ENCODE measurements around the gene PAGR1. TPM values are rescaled to one million over a fixed set of nuclear protein-coding genes. Genes with fewer than 3 reads are reported as not detected.

The PAGR1 gene
- total RNA-seq, 1 donor from 2014 or later, result 47.2 TPM

DNA sequence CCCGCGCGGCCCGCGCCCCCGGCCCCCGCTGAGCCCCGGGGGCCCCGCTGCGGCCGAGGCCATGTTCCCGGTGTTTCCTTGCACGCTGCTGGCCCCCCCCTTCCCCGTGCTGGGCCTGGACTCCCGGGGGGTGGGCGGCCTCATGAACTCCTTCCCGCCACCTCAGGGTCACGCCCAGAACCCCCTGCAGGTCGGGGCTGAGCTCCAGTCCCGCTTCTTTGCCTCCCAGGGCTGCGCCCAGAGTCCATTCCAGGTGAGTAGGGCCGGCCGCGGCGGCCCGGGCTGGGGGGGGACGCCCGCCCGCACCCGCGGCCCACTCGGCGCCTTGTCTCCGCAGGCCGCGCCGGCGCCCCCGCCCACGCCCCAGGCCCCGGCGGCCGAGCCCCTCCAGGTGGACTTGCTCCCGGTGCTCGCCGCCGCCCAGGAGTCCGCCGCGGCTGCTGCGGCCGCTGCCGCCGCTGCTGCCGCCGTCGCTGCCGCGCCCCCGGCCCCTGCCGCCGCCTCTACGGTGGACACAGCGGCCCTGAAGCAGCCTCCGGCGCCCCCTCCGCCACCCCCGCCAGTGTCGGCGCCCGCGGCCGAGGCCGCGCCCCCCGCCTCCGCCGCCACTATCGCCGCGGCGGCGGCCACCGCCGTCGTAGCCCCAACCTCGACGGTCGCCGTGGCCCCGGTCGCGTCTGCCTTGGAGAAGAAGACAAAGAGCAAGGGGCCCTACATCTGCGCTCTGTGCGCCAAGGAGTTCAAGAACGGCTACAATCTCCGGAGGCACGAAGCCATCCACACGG is 9.1 kb upstream of the PAGR1 start:
- peak overlapping the region; percentile 87 for H3K4me3 Mint-ChIP-seq
- H3K36me3 ChIP-seq, result no peaks in the 10 kb centered on the region
- peaks cover 38% of the 10 kb centered on the region for H3K4me1 ChIP-seq
- peaks cover 12% of the 10 kb centered on the region for H3K27me3 Mint-ChIP-seq (ENCODE audit: insufficient read depth, low read depth)
- peak; percentile 82 for DNase-seq (ENCODE audit: low spot score)
- H3F3A ChIP-seq (ENCODE audit: low read depth), result peaks cover 83% of the 10 kb centered on the region
- H3K4me3 ChIP-seq, result peak overlapping the region; percentile 78
- H4K20me1 ChIP-seq (ENCODE audit: low read depth), result peaks cover 37% of the 10 kb centered on the region
- H3K79me2 ChIP-seq (ENCODE audit: low read depth), result peaks cover 42% of the 10 kb centered on the region
- no peak overlapping the region for H3K27ac Mint-ChIP-seq
- peaks cover 53% of the 10 kb centered on the region for H3K4me1 Mint-ChIP-seq
- H3K27me3 ChIP-seq, result no peaks in the 10 kb centered on the region
- H3K4me2 ChIP-seq, result peak overlapping the region; percentile 88
- no peak overlapping the region for H3K9ac ChIP-seq
- no peaks in the 10 kb centered on the region for H3K9me3 Mint-ChIP-seq
- no peaks in the 10 kb centered on the region for H3K9me3 ChIP-seq (ENCODE audit: low read depth)
- no peak overlapping the region for H2AFZ ChIP-seq (replicated peaks)
- H3K36me3 Mint-ChIP-seq, result peaks cover 12% of the 10 kb centered on the region
- H3K27ac ChIP-seq, result peak overlapping the region; percentile 48
- TF ChIP-seq EZH2phosphoT487 (IDR thresholded peaks at IDR 0.05) (no peak), EZH2 (IDR thresholded peaks at IDR 0.05) (no peak)
- TF ChIP-seq, protein P1, sequence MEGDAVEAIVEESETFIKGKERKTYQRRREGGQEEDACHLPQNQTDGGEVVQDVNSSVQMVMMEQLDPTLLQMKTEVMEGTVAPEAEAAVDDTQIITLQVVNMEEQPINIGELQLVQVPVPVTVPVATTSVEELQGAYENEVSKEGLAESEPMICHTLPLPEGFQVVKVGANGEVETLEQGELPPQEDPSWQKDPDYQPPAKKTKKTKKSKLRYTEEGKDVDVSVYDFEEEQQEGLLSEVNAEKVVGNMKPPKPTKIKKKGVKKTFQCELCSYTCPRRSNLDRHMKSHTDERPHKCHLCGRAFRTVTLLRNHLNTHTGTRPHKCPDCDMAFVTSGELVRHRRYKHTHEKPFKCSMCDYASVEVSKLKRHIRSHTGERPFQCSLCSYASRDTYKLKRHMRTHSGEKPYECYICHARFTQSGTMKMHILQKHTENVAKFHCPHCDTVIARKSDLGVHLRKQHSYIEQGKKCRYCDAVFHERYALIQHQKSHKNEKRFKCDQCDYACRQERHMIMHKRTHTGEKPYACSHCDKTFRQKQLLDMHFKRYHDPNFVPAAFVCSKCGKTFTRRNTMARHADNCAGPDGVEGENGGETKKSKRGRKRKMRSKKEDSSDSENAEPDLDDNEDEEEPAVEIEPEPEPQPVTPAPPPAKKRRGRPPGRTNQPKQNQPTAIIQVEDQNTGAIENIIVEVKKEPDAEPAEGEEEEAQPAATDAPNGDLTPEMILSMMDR (IDR thresholded peaks at IDR 0.05), result no peak

DNA sequence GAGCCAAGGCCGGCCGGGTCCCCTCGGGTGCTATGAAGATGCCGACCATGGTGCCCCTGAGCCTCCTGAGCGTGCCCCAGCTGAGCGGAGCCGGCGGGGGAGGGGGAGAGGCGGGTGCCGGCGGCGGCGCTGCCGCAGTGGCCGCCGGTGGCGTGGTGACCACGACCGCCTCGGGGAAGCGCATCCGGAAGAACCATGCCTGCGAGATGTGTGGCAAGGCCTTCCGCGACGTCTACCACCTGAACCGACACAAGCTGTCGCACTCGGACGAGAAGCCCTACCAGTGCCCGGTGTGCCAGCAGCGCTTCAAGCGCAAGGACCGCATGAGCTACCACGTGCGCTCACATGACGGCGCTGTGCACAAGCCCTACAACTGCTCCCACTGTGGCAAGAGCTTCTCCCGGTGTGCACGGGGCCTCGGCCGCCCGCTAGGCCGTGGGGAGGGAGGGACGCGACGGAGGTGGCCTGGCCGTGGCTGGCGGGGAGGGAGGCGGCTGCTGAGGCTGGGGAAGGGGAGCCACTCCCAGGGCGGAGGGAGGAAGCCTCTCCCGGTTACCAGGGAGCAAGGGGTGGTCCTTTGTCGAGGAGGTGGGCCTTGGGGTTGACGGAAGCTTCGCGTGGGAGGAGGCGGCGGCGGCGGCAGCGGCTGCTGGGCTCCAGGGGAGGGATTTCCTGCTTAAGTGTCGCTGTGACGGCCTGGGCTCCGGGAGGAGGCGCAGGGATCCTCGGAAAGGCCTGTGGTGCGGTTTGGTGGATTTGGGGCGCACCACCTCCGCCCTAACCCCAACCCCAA is 8.3 kb upstream of the PAGR1 start:
- H3F3A ChIP-seq (ENCODE audit: low read depth), result peaks cover 83% of the 10 kb centered on the region
- H3K4me3 ChIP-seq, result peak overlapping the region; percentile 72
- no peaks in the 10 kb centered on the region for H3K27me3 ChIP-seq
- no peak overlapping the region for H2AFZ ChIP-seq (replicated peaks)
- H3K36me3 ChIP-seq, result no peaks in the 10 kb centered on the region
- Mint-ChIP-seq H3K36me3 (peaks cover 12% of the 10 kb centered on the region), H3K4me3 (peak overlapping the region; percentile 87), H3K27ac (peak overlapping the region; percentile 60), H3K27me3 (ENCODE audit: insufficient read depth, low read depth) (peaks cover 12% of the 10 kb centered on the region), H3K4me1 (peaks cover 51% of the 10 kb centered on the region), H3K9me3 (no peaks in the 10 kb centered on the region)
- peaks cover 47% of the 10 kb centered on the region for H3K79me2 ChIP-seq (ENCODE audit: low read depth)
- no peak overlapping the region for H3K9ac ChIP-seq
- peaks cover 38% of the 10 kb centered on the region for H3K4me1 ChIP-seq
- DNase-seq (ENCODE audit: low spot score), result peak; percentile 89
- peaks cover 37% of the 10 kb centered on the region for H4K20me1 ChIP-seq (ENCODE audit: low read depth)
- peak overlapping the region; percentile 48 for H3K27ac ChIP-seq
- peak overlapping the region; percentile 88 for H3K4me2 ChIP-seq
- TF ChIP-seq, protein P1 (IDR thresholded peaks at IDR 0.05), result peak; percentile 55
- TF ChIP-seq EZH2 (IDR thresholded peaks at IDR 0.05), result no peak
- H3K9me3 ChIP-seq (ENCODE audit: low read depth), result no peaks in the 10 kb centered on the region

DNA sequence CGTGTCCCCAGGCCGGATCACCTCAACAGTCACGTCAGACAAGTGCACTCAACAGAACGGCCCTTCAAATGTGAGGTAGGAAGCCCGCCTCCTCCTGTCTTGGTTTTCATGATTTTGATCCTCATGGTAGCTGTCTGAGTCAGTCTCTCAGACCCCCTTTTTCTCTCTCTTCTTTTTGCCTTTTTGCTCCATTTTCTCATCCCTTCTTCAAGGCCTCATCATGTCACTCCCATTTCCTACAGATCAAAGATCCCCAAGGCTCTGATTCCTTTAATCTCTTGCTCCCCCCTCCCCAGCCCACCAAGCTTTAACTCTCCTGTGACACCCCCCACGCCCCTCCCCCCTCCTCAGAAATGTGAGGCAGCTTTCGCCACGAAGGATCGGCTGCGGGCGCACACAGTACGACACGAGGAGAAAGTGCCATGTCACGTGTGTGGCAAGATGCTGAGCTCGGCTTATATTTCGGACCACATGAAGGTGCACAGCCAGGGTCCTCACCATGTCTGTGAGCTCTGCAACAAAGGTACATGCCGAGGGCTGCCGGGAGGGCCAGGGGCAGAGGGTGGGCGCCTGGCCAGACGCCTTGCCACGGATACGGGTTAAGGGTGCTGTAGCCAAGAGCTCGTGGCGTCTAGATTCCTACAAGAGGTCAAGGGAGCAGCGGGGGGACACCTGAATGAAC is 7.6 kb upstream of the PAGR1 start:
- Mint-ChIP-seq H3K4me3 (peak overlapping the region; percentile 87), H3K9me3 (no peaks in the 10 kb centered on the region), H3K27me3 (ENCODE audit: insufficient read depth, low read depth) (peaks cover 15% of the 10 kb centered on the region), H3K4me1 (peaks cover 57% of the 10 kb centered on the region), H3K27ac (peak overlapping the region; percentile 43), H3K36me3 (peaks cover 10% of the 10 kb centered on the region)
- peaks cover 44% of the 10 kb centered on the region for H3K4me1 ChIP-seq
- no peaks in the 10 kb centered on the region for H3K9me3 ChIP-seq (ENCODE audit: low read depth)
- H3K79me2 ChIP-seq (ENCODE audit: low read depth), result peaks cover 54% of the 10 kb centered on the region
- H4K20me1 ChIP-seq (ENCODE audit: low read depth), result peaks cover 37% of the 10 kb centered on the region
- TF ChIP-seq, protein P1 (IDR thresholded peaks at IDR 0.05), result no peak
- no peak for TF ChIP-seq EZH2phosphoT487 (IDR thresholded peaks at IDR 0.05)
- TF ChIP-seq EZH2 (IDR thresholded peaks at IDR 0.05), result no peak
- H3K36me3 ChIP-seq, result no peaks in the 10 kb centered on the region
- no peak overlapping the region for H3K9ac ChIP-seq
- H3K4me2 ChIP-seq, result peak overlapping the region; percentile 88
- peak overlapping the region; percentile 72 for H3K4me3 ChIP-seq
- H3F3A ChIP-seq (ENCODE audit: low read depth), result peaks cover 82% of the 10 kb centered on the region
- H3K27ac ChIP-seq, result no peak overlapping the region
- no peaks in the 10 kb centered on the region for H3K27me3 ChIP-seq
- DNase-seq (ENCODE audit: low spot score), result no peak
- H2AFZ ChIP-seq (replicated peaks), result no peak overlapping the region
